ENCODE measurements around the gene ADCK2.

DNA sequence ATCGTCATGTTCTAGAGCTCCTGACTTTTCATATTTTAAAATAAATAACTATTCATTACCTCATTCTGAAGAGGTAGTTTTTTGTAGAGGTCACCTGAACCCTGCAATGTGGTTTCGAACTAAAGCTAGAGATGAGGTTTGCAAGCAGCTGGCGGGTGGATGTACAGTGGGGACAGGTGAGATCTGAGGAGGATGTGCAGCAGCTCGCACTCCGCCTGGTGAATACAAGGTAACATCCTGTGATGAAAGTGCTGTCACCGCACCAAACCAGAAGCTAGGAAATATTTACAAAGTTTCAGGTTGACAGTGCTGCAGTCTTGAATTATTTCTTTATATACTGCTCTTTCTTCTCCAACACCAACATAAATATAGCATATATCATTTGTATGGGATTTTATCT lies 50.3 kb downstream of the ADCK2 start:
- TF ChIP-seq, protein P1, sequence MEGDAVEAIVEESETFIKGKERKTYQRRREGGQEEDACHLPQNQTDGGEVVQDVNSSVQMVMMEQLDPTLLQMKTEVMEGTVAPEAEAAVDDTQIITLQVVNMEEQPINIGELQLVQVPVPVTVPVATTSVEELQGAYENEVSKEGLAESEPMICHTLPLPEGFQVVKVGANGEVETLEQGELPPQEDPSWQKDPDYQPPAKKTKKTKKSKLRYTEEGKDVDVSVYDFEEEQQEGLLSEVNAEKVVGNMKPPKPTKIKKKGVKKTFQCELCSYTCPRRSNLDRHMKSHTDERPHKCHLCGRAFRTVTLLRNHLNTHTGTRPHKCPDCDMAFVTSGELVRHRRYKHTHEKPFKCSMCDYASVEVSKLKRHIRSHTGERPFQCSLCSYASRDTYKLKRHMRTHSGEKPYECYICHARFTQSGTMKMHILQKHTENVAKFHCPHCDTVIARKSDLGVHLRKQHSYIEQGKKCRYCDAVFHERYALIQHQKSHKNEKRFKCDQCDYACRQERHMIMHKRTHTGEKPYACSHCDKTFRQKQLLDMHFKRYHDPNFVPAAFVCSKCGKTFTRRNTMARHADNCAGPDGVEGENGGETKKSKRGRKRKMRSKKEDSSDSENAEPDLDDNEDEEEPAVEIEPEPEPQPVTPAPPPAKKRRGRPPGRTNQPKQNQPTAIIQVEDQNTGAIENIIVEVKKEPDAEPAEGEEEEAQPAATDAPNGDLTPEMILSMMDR (IDR thresholded peaks at IDR 0.05; ENCODE audit: insufficient read depth, low read length, poor library complexity, severe bottlenecking): no peak
- TF ChIP-seq EZH2phosphoT487 (conservative IDR thresholded peaks at IDR 0.05; ENCODE audit: low read length): no peak
